ENCODE measurements around the gene TNFRSF18.
"Not testable (repeated sequence)": the region's sequence is repeated elsewhere in the genome, so short reads cannot be mapped to it uniquely, and the experiment has no call there.

The TNFRSF18 gene

GRCh38 chr1:1195726-1196125, 10.7 kb downstream of the TNFRSF18 start:
- DNase-seq = not testable (repeated sequence)

GRCh38 chr1:1194723-1195122, 11.7 kb downstream of the TNFRSF18 start:
- DNase-seq = no peak

- no peak for DNase-seq
Observed at GRCh38 chr1:1191734-1192133, 14.7 kb downstream of the TNFRSF18 start.

DNA sequence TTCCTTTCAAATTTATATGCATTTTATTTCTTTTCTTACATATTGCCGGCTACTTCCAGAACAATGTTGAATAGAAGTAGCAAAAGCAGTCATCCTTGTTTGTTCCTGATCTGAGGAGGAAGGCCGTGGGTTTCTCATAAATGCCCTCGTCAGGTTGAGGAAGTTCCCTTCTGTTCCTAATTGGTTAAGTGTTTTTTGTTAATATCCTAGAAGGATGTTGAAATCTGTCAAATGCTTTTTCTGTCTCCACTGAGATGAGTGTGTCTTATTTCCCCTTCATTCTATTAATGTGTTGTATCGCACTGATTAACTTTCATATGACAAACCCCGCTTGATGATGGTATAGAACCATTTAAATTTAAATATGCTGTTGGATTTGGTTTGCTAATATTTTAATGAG, 17.3 kb downstream of the TNFRSF18 start:
- no peak for DNase-seq

DNA sequence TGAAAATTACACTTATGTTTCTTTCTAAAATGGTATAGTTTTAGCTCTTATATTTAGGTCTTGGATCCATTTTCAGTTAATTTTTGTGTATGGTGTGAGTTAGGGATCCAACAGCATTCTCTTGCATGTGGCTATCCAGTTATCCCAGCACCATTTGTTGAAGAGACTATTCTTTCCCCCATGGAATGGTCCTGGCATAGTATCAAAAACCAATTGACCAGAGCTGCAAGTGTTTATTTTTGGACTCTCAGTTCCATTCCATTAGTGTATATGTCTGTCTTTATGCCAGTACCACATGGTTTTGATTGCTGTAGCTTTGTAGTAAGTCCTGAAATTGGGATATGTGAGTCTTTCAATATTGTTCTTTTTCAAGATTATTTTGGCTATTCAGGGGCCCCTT, 18.5 kb downstream of the TNFRSF18 start:
- DNase-seq = no peak

DNA sequence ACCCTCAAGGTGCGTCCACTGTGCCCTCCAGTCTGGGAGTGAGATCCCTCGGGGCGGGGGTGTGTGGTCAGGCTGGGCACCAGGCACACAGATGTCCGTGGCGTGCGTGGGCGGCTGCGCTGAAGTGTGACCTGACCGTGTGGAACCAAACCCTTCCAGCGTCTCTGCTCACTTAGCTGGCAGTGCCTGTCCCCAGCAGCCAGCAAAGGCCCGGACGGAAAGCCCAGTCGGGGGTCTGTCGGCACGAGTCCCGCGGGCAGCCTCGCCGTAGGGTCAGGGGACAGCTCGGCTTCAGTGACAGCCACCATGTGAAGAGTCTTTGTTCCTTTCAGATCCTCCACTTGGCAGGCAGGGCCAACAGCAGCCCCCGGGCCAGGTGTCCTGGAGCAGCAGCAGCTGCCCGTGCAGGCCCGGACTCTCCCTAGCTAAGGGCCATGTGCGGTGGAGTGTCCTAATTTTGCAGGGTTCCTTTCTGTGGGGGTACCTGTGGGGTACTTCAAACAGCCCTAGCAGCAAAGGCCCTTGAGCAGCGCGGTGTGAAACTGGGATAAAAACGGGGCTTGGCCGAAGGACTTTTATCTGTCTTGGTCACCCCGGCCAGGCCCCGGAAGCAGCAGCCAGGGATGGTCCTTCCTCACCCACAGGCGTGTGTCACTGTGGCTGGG, 21.2 kb downstream of the TNFRSF18 start:
- no peak for DNase-seq

- no peak for DNase-seq
Observed at GRCh38 chr1:1183833-1184775, 22.3 kb downstream of the TNFRSF18 start.

GRCh38 chr1:1183221-1183747, 23.1 kb downstream of the TNFRSF18 start:
- DNase-seq = no peak

DNA sequence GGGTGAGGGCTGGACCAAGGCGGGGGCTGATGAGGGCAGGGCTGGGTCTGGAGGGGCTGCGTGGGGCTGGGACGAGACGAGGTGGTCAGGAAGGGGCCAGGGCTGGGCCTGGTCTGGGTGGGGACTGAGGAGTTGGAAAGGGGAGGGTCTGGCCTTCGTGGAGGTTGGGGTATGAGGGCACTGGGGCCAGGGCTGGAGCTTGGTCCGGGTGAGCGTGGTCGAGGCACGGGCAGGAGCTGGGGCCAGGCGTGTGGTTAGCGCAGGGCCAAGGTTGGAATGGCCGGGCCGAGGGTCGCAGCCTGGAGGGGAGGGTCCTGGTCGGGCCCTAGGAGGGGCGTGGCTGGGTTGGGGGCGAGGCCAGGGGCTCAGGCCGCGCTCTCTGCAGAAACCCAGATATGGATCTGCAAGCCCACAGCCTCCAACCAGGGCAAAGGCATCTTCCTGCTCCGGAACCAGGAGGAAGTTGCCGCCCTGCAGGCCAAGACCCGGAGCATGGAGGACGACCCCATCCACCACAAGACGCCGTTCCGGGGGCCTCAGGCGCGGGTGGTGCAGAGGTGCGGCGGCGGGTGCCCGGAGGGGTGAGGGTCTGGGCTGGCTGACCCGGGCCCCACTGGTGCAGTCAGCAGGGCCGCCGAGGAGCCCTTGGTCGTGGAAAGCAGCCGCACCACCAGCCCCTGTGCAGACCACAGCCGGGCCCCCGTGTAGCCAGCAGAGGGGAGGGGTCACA, 23.7 kb downstream of the TNFRSF18 start:
- DNase-seq = no peak

DNA sequence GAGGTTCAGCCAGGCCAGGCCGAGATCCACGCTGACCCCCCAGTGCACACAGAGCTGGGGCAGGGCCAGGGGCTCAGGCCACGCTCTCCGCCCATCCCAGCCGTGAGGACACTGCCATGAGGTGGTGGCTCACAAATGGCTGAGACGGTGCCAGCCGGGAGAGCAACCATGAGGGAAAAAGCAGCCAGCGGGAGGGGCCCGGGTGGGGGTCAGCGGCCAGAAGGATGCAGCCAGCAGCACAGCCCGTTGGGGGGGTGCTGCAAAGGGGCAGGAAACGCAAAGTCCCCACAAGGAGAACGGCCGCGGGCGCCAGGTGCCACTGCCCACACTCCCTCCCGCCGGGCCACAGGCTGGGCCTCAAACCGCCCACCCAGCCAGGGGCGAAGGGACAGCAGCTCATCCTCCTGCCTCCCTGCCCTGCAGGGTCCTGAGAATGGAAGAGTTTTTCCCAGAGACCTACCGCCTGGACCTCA, 24.4 kb downstream of the TNFRSF18 start:
- DNase-seq = no peak

GRCh38 chr1:1181129-1181937, 25.1 kb downstream of the TNFRSF18 start:
- DNase-seq = no peak

GRCh38 chr1:1179983-1180861, 26.2 kb downstream of the TNFRSF18 start:
- no peak for DNase-seq

- no peak for DNase-seq
Observed at GRCh38 chr1:1179346-1179982, 26.9 kb downstream of the TNFRSF18 start.

- no peak for DNase-seq
Observed at GRCh38 chr1:1178794-1179331, 27.5 kb downstream of the TNFRSF18 start.

DNA sequence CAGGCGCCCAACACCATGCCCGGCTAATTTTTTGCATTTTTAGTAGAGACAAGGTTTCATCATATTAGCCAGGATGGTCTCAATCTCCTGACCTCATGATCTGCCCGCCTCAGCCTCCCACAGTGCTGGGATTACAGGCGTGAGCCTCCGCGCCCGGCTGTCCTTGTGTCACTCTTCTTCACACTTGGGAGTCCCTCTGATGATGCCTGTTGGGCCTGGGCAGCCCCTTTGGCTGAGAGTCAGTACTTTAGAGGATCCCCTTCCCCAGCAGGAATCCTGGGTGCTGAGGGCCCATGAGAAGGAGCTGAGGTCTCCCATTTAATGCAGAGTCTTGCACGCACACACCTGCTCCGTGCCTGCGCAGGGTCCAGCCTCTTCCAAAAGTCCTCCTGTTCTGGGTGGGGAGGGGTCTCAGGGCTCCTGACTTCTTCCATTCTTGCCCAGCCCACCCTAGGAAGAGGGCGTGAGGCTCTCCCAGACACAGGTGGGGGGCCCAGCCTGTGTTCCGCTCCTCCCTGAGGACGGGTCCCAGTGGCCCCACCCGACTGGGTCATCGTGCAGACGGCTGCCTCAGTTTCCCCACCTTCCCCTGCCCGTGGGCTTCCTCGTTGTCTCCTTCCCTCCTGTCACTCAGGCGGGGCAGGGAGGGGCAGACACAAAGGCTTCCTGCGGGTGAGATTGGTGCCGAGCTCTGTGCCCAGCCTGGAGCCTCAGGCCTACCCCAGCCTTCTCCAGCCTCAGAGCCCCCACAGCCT, 28.8 kb downstream of the TNFRSF18 start:
- DNase-seq = no peak

GRCh38 chr1:1176931-1177330, 29.5 kb downstream of the TNFRSF18 start:
- DNase-seq = no peak

- not testable (repeated sequence) for DNase-seq
Observed at GRCh38 chr1:1176063-1176761, 30.2 kb downstream of the TNFRSF18 start.

- peak; percentile 26 for DNase-seq
Observed at GRCh38 chr1:1175221-1176062, 30.9 kb downstream of the TNFRSF18 start.

Measured in CD4-positive, alpha-beta T cell treated with Interleukin-17A for 4 hours (primary cell).